ENCODE data around the gene MYCBP2.
"Not testable (repeated sequence)": the region's sequence is repeated elsewhere in the genome, so short reads cannot be mapped to it uniquely, and the experiment has no call there.

Gene MYCBP2

DNA sequence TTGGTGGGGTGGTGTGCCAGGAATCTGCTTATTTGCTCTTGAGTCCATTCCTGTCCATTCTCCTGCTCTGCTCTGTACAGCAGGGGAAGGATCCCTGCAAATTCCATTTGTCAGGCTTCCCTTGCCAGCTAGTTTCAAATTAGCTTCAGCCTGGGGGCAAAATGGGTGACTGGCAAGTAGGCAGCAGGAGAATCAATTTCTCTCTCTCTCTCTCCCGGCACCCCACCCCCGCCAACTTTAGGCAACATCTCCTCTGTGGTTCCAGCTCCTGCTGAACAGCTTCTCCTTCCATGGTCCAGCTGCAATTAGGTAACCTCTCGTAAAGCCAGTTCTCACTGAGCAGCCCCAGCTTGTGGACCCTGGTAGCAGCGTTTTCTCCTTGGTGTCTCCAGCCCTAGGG lies 6.7 kb upstream of the MYCBP2 start:
- DNase-seq: no peak

DNA sequence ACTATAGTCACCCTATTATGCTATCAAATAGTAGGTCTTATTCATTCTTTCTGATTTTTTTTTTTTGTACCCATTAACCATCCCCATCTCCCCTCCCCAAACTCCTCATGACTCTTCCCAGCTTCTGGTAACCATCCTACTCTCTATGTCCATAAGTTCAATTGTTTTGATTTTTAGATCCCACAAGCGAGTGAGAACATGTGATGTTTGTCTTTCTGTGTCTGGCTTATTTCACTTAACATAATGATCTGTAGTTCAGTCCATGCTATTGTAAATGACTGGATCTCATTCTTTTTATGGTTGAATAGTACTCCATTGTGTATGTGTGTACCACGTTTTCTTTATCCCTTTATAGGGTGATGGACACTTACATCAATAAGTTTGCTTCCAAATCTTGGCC lies 4.5 kb upstream of the MYCBP2 start:
- no peak for DNase-seq

DNA sequence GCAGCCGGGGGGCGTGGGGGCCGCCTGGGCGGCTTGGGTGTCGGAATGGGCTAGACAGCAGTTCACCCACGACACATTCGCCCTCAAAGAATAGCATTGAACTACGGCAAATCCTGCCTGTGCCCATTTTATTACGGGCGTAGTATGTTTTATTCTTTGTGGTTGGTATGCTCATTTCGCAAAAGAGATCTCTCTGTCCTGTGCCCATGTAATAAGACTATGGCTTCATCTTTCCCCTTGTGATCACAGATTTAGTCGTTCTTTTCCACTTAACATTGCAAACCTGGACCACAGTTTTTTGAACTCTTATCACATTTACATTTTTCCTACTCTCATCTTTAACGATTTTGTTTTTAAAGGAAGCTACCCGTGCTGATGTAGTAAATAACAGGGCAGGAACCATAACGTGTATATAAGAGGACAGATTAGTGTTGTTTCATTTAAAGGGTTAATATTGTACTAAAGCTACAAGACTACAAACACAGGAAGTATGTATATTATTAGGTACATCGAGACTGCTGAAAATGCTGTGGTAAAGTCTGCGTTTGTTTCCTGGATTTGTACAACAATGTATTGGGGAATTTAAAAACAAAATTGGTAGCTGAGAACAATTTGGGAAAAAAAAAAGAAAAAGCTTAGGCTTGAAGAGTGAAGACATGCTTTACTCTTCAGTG lies 3.2 kb upstream of the MYCBP2 start:
- DNase-seq: peak; percentile 78

DNA sequence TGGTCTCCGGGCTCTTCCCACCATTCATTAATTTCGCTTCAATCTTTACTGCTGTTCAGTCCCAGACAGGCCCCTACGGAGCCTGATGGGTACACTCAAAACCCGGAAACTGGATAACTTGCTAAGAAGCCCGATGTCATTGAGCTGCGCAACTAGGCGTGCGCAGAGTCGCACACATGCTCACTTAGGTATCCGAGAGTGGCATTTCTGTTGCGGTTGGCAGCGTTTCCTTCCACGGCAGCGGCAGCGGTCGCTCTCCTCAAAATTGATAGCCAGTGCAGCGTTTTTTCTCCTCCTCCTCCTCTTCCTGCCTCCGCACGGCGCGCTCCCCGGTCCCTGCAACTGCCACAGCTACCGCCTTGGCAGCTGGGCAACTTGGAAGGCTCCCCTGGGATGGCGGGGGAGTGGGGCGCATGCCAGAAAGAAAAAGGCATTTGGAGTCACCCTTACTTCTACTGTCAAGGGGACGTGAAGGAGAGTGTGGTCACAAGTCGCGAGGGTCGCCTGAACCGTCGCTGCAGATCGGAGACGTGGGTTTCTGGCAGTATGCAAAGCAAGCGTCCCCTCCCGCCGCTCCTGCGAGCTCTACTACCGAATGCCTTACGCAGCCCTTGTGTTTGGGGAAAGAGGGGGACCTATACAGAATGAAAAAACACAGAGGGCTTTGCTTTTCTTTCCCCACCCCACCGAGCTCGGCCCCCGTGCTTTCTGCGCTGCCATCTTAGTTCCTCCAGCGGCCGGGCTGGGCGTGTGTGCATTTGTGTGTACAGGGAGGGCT lies 2.4 kb upstream of the MYCBP2 start:
- DNase-seq: peak; percentile 98

DNA sequence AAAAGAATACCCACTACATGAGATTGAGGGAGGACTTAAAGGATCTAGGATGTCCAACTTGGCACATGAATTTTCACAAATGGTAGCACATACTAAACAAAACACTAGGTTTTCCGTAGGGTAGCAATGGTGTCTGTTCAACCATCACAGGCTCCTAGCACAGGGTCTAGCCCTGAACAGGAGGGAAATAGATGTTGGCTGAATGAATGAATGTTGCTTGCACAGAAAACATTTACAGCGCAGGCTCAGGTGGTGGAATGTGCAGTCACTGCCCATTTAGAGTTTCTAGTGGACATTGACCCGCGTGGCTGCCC lies 1.9 kb upstream of the MYCBP2 start:
- peak; percentile 89 for DNase-seq

DNA sequence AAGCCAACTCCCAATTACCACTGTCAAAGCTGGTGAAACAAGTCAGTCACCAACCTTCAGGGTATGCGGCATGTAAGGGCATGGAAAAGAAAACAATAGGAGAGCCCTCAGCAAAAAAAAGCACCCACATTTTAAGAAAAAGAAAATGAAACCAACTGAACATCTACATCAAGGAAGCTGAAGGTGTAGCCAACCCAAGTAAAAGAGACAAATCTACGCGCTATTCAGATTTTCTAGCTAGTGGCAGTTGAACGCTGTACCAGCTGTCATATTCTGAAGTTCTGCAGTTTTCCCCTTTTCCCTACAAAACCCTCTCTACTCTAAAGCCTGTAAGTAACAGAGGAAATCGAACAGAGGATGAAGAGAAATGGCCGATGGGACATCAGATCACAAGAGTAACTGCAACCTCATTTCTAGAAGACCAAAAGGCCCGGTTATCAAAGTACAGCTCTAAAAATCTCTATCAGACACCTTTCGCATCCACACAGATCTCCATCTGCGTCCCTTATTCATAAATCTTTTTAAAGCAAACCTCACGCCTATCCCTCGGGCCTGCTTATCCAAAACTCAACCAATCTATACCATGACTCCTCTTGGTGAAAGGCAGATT lies 1.4 kb downstream of the MYCBP2 start:
- DNase-seq: peak; percentile 28

DNA sequence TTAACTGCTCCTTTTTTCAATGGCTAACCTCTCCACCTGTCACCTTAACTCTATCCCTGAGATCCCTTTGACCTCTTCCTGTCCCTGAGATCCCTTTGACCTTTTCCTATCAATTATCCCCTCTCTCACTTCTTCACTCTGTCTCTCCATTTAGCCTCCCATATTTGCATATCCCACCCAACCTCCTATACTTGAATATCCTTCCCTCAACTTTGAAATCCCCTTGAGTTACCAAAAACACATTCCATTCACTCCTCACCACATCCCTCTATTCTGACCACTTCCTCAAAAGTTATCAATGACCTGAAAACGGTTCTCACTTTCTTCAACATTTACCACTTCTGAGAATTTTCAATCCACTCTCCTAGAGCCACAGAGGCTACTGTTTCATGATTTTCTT lies 3.0 kb downstream of the MYCBP2 start:
- DNase-seq: no peak

DNA sequence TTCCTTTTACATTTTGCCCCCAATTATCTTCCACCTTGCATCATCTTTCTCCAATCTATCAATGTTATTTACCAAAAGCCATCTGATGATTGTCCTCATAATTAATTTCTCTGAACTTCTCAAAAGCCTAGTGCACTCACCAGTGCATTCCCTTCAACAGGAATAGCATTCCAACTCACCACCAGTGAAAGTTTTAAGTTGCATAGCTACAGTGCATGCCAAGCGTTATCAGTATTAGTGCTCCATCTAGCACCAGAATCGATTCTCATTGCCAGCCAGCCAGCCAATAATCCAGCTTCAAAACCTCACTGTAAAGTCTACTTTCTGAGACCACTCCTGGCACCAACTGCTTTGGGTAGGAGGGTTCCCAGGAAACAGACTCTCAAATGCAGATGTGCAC lies 7.4 kb downstream of the MYCBP2 start:
- DNase-seq: no peak

DNA sequence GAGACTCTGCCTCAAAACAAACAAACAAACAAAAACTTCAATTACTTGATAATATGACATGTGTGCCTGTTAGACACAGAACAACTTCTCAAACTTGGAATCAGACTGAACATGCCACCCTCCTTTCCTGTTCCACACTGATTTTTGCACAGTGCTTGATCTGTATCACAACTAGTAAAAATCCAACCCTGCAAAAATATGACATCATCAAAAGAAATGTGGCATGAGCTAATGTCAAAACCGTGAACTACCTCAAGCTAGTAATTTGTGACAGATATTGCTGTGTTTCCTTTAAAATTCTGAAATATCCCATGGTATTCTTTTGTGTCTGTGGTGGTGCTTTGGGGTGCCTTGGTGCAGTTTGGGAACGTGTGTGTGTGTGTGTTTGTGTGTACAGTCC lies 8.2 kb downstream of the MYCBP2 start:
- DNase-seq: no peak

DNA sequence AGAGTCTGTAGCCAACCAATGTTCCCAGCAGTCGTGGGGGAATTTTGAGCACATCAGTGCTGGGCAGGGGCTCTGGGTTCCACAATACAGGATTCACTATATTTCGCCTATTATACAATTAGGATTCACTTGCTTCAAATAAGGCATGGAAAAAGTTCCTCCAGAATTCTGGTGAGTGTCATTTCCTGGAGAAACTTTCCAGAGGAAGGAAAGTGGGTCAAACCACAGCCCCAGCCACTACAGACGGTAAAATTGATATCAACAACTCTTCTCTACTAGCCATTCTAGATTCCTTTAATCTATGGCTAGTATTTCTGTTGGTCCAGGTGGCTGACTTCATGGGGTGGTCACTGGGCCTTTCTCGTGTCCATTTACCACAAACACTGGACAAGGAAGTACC lies 10.5 kb downstream of the MYCBP2 start:
- no peak for DNase-seq

DNA sequence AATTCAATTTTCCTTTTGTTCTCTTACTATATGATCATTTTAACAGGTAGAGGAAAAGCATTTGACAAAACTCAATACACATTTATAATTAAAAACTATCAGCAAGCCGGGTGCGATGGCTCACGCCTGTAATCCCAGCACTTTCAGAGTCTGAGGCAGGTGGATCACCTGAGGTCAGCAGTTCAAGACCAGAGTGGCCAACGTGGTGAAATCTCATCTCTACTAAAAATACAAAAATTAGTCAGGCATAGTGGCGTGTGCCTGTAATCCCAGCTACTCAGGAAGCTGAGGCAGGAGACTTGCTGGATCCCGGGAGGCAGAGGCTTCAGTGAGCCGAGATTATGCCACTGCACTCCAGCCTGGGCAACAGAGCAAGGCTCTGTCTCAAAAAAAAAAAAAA lies 11.4 kb downstream of the MYCBP2 start:
- not testable (repeated sequence) for DNase-seq

DNA sequence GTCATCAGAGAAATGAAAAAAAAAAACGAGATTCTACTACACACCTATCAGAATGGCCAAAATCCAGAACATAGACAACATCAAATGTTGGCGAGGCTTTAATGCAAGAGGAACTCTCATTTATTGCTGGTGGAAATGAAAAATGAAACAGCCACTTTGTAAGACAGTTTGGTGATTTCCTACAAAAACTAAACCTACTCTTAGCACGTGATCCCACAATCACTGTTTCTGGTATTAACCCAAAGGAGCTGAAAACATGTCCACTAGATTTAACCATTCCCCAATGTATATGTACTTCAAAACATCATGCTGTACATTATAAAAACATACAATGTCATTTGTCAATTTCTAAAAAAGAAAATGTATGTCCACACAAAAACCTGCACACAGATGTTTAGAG lies 13.0 kb downstream of the MYCBP2 start:
- DNase-seq: no peak

DNA sequence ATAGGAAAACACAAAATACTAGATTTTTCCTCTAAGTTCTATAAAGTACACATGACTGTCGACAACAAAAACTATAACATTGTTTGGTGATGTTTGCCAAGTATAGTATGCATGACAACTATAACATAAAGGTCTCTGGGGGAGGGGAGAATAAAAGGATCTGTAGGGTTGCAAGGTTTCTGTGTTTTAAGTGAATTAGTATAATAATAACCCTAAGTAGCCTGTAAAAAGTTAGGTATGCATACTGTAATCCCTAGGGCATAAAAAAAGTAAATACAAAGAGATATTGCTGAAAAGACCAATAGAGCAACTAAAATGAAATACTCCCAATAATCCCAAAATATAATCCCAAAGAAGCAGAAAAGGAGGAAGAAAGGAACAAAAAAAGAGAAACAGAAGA lies 14.6 kb downstream of the MYCBP2 start:
- no peak for DNase-seq

DNA sequence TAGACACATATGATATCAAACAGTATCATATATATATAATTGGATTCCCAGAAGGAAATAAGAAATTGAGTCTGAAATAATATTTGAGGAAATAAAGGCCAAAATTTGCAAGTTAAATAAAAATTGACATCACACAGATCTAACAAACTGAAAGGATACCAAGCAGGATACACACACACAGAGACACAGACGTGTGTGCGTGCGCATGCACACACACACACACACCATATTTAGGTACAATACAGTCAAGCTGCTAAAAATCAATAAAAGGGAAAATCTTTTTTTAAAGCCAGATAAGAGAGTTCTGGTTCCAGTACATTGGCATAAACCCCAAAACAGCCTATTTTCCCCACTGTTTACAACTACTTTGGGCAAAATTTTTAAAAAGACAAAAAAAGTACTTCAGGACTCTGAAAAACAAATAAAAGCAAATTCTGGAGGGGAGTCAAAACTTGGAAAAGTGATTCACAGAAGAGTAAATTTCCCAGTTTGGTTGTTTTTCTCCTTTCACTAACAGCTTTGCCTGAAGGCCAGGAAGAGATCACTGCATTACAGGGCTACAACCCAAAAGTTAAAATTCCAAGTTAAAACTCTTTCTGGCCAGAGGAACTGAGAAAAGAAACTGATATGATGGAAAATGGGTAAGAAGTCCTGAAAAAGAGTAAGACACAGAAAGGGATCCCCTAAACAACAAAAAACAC lies 16.2 kb downstream of the MYCBP2 start:
- DNase-seq: no peak

DNA sequence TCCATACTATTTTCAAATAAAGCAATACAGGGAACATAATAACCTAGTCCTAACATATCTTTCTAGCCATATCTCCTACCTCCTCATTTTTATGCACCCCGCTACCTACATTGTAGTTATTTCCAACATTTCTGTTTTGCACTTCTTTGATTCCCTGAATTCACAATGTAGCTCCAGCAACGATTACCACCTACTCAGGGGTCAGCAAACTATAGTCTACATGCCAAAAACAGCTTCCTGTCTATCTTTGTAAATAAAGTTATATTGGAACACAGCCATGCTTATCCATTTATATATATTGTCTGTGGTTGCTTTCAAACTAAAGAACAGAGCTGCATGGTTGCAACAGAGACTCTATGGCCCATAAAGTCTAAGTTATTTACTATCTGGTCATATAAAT lies 16.7 kb downstream of the MYCBP2 start:
- no peak for DNase-seq

DNA sequence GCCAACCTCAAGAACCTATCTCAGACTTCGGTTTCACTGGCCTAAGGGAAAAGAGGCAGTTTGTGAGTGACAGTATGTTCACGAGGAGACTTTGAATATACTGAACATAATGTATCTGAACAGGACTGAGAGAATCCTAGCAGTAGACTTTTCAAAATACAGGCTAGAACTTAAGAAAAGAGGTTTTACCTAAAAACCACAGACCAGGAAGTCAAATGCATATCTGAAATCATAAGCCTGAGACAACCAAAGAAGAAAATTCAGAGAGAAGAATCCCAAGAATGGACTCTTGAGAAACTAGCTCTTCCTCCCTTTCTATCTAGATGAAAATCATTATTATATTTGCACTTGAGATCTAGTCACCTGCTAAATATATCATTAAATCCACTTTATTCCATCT lies 17.6 kb downstream of the MYCBP2 start:
- DNase-seq: no peak

DNA sequence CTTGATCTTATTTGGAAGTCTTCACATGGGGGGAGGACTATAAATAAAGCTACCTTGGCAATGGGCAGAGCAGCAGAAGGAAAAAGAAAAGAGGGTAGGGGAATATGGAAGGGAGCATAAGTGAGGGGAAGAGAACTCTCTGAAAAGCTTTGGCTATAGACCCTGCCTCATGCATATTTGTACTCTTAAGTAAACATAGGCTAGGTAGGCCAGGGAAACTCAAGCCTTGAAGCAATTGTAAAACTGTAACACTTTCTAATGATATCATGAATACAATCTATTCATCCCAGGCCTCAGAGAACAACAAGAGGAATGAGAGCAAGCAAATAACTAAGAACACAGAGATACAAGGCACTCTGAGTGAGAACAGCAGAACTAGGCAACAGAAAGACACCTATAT lies 20.4 kb downstream of the MYCBP2 start:
- DNase-seq: no peak

DNA sequence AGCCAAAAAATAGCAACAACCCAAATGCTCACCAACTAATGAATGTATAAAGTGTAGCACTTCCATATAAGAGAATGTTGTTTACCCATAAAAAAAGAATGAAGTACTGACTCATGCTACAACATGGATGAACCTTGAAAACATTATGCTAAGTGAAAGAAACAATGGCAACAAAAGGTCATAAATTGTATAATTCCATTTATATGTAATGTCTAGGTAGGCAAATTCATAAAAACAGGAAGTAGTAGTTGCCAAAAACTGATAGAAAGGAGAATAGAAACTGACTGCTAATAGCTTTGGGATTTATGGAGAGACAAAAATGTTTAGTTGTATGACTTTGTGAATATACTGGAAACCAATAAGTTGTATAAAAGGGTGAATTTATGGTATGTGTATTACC lies 21.6 kb downstream of the MYCBP2 start:
- no peak for DNase-seq

DNA sequence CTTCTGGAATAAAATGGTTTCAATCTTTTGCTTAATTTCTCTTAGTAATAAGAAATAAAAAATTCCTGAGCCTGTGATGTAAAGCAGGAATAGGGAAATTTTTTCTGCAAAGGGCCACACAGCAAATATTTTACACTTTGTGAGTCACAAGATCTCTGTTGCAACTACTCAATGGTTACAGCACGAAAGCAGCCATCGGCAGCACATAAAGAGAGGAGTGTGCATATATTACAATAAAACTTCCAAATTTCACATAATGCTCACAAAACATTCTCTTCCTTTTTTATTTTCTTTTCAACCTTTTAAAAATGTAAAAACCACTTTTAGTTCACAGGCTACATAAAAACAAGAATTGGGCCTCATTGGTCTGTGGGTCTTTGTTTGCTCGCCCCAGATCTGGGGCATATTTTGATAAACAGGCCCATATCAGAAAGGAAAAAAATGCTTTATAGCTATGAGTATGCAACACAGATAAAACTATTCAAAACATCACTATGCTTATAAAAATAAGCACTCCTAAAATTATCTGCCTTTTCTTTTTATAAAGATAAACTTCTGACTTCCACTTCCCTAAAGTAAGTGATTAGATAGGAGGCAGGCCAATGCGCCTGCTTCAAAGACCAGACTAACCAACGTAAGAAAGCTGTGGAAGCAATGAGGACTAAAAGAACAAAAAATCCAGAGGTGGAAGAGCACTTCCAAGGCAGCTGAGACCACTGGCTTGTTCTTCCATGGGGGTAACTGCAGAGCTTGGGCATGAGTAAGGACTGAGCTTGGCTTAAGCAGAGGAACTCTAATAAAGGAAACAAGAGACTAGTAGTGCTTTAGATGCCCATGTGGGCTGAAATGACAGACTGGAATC lies 26.5 kb downstream of the MYCBP2 start:
- DNase-seq: no peak

DNA sequence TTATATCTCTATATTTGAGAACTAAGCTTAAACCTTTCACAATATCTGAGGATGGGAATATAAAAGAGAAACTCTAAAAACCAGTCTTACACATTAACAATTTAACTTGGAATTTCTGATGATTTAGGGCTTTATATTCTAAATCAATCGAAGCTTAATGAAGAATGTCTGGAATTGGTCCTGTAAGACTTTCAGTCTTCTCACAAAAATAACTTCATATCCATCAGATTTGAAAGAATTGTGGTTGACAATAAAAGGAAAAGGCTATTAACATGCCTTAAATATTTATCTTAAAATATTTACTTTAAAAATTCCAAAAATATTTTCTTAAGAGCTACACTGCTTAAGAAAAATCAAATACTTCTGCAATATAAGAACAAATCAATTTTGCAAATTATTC lies 27.3 kb downstream of the MYCBP2 start:
- DNase-seq: no peak

DNA sequence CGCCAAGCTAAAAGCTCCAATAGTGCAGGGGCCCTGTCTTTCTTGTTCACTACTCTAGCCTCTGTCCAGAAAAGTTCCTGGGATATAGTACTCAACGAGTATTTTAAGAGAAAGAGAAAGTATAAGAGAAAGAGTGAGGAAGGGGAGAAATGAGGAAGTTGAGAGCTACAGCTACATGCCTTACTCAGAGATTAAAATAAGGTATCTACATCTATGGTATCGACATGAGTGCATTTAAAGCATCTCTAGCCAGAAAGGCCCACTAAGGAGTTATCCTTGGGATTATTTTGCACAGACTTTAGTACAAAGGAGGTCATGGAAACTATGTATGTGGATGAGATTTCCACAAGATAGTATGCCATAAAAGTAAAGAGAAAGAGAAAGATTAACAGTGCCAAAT lies 28.5 kb downstream of the MYCBP2 start:
- DNase-seq: no peak

DNA sequence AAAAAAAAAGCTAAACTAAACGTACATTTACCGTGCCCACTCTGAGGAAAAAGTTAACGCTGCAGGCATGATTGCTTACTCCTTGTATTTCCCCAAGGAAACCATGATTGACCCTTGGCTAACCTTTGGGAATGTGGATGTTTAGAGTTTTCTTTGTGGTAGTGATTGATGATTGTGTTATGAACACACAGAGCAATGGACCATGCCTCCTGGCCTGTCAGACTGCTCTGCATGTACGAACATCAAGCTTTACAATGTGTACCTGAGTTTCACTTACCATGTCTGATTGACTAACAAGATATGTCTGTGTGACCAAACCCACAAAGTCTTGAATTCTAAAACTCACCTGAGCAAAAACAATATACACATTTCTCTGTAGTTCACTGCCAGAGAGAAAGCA lies 35.1 kb downstream of the MYCBP2 start:
- DNase-seq: no peak

DNA sequence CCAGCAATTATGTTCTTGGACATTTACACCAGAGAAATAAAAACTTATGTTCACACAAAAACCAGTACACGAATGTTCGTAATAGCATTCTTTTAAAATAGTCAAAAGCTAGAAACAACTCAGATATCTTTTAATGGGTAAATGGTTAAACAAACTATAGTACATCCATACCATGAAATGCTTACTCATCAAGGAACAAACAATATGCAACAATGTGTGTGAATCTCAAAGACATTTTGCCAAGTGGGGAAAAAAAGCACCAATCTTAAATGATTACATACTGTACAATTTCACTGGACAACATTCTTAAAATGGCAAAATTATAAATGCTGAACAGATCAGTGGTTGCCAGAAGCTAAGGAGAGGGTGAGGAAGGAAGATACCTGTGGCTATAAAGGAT lies 36.6 kb downstream of the MYCBP2 start:
- DNase-seq: no peak
